Suppressor macrophage treated with lipopolysaccharide for 1 hour (primary cell): Measurements from ENCODE around the gene HSPB7.
A peak's percentile ranks its signal among the peaks of the same experiment; 100 is the strongest.
"Not testable (repeated sequence)": the region's sequence is repeated elsewhere in the genome, so short reads cannot be mapped to it uniquely, and the experiment has no call there.

ENCODE experiments used
- DNase-seq, 3 donors: peaks; one replicate each; pipeline ENCODE4 v3.0.0-alpha.2; 2020 to 2022

HSPB7 gene

DNA sequence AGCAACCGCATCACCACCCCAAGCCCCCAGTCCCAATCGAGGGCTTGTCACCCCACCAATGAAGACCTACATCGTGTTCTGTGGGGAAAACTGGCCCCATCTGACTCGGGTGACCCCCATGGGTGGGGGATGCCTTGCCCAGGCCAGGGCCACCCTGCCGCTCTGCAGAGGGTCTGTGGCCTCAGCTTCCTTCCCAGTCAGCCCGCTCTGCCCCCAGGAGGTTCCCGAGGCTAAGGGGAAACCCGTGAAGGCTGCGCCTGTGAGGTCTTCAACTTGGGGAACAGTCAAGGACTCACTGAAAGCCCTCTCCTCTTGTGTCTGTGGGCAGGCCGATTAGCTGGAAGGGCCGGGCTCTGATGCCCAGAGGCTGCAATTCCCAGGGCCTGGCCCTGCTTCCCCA lies 11.8 kb downstream of the HSPB7 start:
- DNase-seq: no peak

GRCh38 chr1:16005597-16005996 lies 12.2 kb downstream of the HSPB7 start:
- no peak for DNase-seq

- not testable (repeated sequence) for DNase-seq
These were observed 16.6 kb downstream of the HSPB7 start for GRCh38 chr1:16001274-16001673.

DNA sequence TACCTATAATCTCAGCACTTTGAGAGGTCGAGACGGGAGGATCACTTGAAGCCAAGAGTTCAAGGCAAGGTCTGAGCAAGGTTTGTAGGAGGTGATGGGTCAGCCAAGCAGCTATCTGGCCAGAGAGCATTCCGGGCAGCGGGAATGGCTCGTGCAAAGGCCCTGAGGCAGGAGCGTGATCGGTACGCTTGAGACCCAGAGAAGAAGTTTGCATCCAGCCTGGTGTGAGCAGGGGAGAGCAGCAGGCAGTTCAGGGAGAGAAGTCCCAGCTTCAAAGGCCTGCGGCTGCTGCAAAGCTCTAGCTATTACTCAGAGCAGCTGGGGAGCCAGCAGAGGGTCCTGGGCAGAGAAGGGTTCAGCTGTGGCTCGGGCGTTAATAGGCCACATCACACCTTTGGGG lies 18.9 kb downstream of the HSPB7 start:
- DNase-seq: no peak

DNA sequence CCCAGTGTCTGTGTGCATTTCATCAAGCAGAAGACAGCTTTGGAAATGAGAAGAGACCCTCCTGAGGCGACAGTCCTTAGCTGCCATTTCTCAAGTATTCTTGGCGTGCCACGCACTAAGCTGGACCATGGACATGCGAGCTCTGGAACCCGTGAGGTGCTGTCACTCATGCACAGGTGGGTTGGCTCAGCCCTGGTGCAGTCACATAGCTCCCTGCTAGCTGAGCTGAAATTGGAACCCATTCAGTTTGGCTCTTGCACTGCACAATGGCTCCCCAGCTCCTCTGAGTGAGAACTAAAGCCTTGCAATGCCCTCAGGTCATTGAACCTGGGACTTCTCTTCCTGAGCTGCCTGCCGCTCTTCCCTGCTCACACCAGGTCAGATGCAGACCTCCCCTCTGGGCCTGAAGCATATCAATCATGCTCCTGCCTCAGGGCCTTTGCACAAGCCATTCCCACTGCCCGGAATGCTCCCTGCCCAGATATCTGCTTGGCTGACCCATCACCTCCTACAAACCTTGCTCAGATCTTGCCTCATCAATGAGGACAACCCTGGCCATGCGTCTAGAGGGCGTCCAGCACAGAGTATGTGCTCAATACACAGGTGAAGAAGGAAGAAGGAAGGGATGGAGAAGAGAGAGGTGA lies 20.1 kb downstream of the HSPB7 start:
- no peak for DNase-seq

DNA sequence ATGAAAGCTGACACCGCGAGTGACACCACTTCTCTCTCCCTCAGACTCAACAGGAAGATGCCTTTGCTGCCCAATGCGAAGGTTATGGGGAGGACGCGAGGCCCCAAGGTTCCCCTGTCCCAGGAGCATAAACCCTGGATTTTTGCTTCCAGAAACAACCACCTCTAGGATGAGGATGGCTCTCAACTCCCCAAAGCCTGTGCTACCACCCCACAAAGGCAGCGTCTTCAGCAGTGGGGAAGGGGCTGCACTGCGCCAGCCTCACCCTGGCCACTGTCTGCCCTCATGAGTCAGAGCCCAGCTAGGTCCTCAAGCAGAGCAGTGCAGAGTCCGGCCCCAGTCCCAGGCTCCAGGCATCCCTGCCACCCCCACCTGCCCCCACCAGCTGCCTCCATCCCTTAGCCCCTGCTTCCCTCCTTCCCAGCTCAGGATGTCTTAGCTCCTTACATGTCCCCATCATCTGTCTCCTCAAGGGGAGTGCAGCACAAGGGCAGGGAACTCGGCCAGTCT lies 20.7 kb downstream of the HSPB7 start:
- DNase-seq: no peak

- peak; percentile 80 to 88 (median 85) for DNase-seq
These were observed 23.1 kb downstream of the HSPB7 start for GRCh38 chr1:15994590-15995351.

GRCh38 chr1:15994081-15994480 lies 23.8 kb downstream of the HSPB7 start:
- DNase-seq: no peak

DNA sequence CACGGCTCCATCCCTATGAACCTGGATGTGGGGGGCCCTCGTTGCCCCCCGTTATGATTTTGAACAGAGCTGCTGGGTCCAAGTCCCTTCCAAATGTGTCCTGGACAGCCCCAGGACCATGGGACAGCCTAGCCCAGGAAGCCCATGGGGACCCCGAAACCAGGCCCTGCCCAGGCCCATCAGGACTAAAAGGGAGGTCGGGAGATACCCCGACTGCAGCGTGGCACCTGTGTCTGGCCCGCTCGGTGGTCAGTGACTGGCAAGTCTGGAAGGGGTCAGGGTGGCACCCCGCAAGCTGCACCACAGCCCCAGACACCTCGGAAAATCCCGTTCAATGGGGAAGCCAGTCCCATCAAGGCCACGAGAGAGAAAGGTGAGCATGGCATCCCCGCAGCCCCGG lies 24.2 kb downstream of the HSPB7 start:
- DNase-seq: no peak

DNA sequence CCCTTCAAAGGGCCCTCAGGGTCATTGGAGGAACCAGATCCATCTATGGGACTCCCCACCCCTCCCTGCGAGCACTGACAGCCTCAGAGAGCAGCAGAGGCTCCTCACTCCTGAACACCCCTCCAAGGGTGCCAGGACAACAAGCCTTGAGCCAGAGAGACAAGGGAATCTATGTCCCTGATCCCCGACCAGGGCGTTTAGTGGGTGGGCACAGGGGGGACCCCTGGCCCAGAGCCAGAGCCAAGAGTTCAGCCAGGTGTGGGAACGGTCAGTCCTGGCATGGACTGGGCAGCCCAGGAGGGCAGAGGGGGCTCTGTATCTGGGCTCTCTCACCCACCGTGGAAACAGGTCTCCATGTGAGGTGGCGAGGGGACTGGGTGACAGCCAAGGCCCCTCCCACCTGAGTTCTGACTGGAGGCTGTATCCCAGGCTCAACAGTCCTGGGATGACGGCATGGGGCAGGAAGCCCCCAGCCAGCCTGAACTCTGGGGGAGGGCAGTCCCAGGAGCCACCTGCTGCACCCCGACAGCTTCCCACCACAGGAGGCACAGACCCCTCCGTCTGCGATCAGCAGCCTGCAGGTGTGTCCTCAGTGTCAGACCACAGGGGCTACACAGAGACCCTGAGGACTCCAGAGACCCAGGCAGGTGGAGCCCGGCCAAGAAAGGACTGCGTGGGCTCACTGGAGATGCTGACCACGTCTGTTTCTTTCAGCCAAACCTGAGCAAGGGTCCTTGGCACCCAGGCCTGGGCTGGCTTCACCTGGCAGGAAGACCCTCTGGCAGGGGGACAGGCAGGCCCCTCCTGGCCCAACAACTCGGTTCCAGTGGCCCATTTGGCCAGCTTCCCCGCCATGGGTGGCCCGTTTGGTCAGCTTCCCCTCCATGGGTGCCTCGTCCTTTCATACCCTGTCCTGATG lies 25.0 kb downstream of the HSPB7 start:
- no peak for DNase-seq

DNA sequence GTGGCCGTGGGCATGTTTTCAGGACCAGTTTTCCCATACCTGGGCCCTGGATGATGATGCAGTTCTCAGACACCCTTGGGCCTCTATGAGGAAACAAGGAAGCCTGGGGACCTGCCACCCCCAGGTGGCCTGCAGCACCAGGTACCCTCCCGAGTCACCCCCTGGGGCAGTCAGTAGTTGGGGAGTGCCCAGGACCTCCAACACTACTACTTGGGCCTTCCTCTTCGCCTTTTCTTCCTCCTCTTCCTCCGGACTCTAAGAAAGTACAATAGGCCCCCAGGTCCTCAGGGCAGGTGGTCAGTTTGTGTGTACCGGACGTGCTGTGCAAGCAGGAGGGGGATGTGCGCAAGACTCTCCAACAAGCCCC lies 25.7 kb downstream of the HSPB7 start:
- no peak for DNase-seq

GRCh38 chr1:15991427-15992186 lies 26.2 kb downstream of the HSPB7 start:
- DNase-seq: no peak

DNA sequence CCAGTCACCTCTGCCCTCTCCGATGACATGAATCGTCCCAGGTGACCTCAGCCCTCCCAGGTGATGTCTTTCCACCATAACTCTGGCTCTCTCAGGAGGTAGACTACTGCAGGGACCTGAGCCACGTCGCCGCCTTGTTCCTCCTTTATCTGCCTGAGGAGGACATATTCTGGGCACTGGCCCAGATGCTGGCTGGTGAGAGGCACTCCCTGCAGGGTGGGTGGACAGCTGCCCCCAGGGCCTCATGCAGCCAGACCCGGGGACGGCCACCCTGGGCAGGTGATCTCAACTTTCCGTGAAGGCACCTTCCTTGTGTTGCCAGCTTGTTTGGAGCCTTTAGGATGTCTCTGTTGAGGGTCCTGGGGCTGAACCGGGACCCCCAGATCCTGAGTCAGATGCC lies 28.1 kb downstream of the HSPB7 start:
- no peak for DNase-seq

DNA sequence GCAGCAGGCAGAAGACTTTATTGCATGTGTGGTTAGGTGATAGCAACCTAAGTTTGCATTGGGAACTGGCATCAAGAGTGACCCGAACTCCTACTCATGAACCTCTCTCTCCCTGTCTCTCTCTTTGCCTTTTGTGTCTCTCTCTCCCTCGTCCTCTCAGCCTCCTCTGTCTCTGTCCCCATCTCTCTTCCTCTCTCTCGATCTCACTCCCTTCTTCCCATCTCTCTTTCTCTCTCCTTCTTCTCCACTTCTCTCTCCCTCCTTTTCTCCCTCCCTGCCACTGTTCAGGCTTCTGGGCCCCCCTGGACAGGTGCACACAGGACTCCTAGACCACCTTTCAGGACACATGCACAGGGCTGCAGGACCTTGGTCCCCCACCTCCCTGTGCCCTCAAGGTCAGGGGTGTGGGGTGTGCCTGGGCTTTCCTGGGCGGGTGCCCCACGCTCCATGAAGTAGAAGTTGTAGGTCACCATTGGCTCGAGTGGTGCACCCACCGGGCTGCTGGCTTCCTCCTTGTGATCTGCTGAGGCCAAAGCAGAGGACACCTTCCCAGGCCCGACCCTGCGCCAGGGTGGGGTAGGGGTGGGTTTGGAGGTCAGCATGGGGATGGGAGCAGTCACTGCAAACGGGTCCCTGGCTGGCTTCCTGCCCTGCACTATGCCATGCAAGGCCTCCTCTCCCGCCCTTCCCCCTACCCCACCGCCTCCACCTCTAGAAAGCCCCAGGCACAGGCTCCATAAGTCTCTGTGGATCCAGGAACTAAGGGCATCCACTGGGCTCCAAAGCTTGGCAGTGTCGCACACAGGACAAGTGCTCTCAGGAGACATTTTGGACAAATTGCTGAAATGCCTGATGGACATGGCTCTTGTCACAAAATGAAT lies 28.7 kb downstream of the HSPB7 start:
- DNase-seq: no peak

DNA sequence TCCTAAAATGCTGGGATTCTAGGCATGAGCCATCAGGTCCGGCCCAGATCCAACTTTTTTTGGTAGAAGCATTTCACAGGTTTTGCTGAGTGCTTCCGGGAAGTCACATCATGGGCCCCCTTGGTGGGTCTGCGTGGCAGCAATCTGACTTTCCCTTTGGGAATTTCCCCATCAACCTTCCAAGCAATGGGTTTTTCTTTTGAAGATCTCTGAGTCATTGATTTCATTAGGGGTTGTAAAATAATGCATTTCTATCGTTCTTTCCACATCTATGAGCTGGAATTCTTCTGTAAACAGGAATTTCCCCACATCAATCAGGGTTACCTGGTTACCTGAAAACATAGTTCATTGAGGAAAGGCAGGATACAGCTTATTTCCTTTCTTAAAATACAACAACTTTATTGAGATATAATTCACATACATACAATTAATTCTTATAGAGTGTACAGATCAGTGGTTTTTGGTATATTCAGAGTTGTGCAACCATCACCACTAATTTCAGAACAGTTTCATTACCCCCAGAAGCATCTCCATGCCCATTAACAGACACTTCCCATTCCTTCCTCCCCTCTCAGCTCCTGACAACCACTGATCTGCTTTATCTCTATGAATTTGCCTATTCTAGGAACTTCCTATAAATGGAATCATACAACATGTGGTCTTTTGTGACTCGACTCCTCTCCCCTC lies 32.1 kb downstream of the HSPB7 start:
- peak; percentile 72 to 88 (median 74) for DNase-seq

GRCh38 chr1:15983275-15983674 lies 34.6 kb downstream of the HSPB7 start:
- no peak for DNase-seq

DNA sequence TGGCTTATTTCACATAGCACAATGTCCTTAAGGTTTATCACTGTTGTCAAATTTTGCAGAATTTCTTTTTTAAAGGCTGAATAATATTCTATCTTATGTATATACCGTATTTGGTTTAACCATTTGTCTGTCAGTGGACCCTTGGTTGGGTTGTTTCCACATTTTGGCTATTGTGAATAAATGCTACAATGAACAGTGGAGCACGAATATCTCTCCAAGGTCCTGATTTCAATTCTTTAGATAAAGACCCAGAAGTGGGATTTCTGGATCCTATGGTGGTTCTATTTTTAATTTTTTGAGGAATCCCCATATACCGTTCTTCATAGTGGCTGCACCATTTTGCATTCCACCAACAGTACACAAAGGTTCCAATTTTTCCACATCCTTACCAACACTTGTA lies 36.2 kb downstream of the HSPB7 start:
- DNase-seq: no peak

DNA sequence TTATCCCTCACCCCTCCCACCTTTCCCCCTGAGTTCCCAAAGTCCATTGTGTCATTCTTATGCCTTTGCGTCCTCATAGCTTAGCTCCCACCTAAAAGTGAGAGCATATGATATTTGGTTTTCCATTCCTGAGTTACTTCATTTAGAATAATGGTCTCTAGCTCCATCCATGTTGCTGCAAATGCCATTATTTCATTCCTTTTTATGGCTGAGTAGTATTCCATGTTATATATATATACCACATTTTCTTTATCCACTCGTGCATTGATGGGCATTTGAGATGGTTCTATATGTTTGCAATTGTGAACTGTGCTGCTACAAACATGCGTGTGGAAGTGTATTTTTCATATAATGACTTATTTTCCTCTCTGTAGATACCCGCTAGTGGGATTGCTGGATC lies 39.9 kb downstream of the HSPB7 start:
- DNase-seq: not testable (repeated sequence)

- DNase-seq: peak; percentile 98 to 99 (median 99)
These were observed 41.8 kb downstream of the HSPB7 start, which contains the start of gene ZBTB17 for GRCh38 chr1:15975805-15976680. TSS of gene ZBTB17 (minus strand) at chr1:15976101. CDS start at chr1:15948495, 27,606 bp downstream.

DNA sequence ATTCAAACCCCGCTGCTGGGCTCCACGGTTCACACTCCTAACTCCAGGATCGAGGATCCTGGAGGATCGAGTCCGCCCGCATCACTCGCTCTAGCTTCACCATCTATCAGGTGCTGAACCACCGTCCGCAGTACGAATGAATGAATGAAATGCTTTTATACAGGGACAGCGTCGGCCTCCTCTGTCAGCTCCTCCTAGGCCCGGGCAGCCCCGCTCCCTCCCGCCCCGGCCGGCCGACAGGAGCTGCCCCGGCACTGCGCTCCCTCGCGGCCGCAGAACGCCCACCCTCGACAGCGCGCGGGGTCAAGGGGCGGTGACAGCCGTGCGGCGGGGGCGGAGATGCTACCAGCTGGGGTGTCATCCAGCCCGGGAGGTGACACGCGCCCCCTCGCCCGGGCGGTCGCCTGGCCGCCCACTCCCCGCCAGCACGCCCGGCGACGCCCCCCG lies 42.5 kb downstream of the HSPB7 start:
- DNase-seq: peak; percentile 87 to 93 (median 88)
